Measurements from ENCODE around the gene DGKB. TPM values are rescaled to one million over a fixed set of nuclear protein-coding genes. Genes with fewer than 3 reads are reported as not detected.
A peak's percentile ranks its signal among the peaks of the same experiment; 100 is the strongest.

The DGKB gene
- total and polyA plus RNA-seq, 2 donors from 2014 or later: 0.26 to 1.5 TPM

DNA sequence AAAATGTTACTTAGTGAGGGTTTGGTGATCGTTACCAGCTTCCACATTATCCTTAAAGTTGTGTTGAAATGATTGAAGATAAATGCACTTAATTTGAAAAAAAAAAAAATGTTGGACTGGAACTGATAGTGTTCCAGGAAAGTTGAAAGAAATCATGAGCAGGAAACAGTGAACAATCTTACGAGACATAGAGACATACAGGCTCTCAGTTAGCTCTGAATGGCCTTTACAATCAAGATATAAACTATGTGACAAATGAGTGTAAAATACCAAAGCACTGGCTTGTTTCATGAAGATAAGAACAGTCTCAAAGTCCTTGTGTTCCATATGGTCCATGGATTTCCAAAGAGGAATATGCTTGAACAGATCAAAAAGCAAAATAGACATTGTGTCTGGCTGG, 483.0 kb downstream of the DGKB start:
- no peaks in the 10 kb centered on the region for H3K4me1 ChIP-seq (ENCODE audit: control insufficient read depth in 2 of 3, insufficient read depth in 2 of 3, low read depth in 1 of 3, low read length in 3 of 3)
- H3K27me3 ChIP-seq (ENCODE audit: control insufficient read depth, insufficient read depth, low read length): no peaks in the 10 kb centered on the region
- peak in 2 of 5 donors; percentile 3 to 25 for DNase-seq
- no peak overlapping the region for H3K4me3 ChIP-seq (ENCODE audit: low read length in 3 of 3)
- TF ChIP-seq CTCF (IDR thresholded peaks at IDR 0.05; ENCODE audit: borderline replicate concordance, extremely low read depth, insufficient read depth): no peak
- no peak overlapping the region for H3K9ac ChIP-seq (ENCODE audit: low read length in 3 of 3)
- intact Hi-C loops (cut with DNase I): no loop called here
- H3K9me3 ChIP-seq (ENCODE audit: control insufficient read depth in 2 of 3, insufficient read depth in 1 of 3, low read length in 3 of 3): no peaks in the 10 kb centered on the region
- H3K27ac ChIP-seq (ENCODE audit: low read depth in 2 of 2, low read length in 2 of 2): no peak overlapping the region
- no peaks in the 10 kb centered on the region for H3K36me3 ChIP-seq (ENCODE audit: control insufficient read depth in 2 of 3, insufficient read depth in 3 of 3, low read length in 3 of 3)
- FAIRE-seq: no peak

GRCh38 chr7:14418633-14419032, 483.9 kb downstream of the DGKB start:
- intact Hi-C loops (cut with DNase I): no loop called here
- Histone ChIP-seq H3K36me3 (ENCODE audit: control insufficient read depth in 2 of 3, insufficient read depth in 3 of 3, low read length in 3 of 3) (no peaks in the 10 kb centered on the region), H3K4me1 (ENCODE audit: control insufficient read depth in 2 of 3, insufficient read depth in 2 of 3, low read depth in 1 of 3, low read length in 3 of 3) (no peaks in the 10 kb centered on the region), H3K27ac (ENCODE audit: low read depth in 2 of 2, low read length in 2 of 2) (no peak overlapping the region), H3K9ac (ENCODE audit: low read length in 3 of 3) (no peak overlapping the region), H3K27me3 (ENCODE audit: control insufficient read depth, insufficient read depth, low read length) (no peaks in the 10 kb centered on the region), H3K4me3 (ENCODE audit: low read length in 3 of 3) (no peak overlapping the region), H3K9me3 (ENCODE audit: control insufficient read depth in 2 of 3, insufficient read depth in 1 of 3, low read length in 3 of 3) (no peaks in the 10 kb centered on the region)
- TF ChIP-seq CTCF (IDR thresholded peaks at IDR 0.05; ENCODE audit: borderline replicate concordance, extremely low read depth, insufficient read depth): no peak
- DNase-seq: no peak
- FAIRE-seq: no peak

GRCh38 chr7:14414274-14414986, 488.1 kb downstream of the DGKB start:
- intact Hi-C loops (cut with DNase I): no loop called here
- H3K4me3 ChIP-seq (ENCODE audit: low read length in 3 of 3): no peak overlapping the region
- H3K9ac ChIP-seq (ENCODE audit: low read length in 3 of 3): no peak overlapping the region
- DNase-seq (no peak), FAIRE-seq (no peak)
- TF ChIP-seq CTCF (IDR thresholded peaks at IDR 0.05; ENCODE audit: borderline replicate concordance, extremely low read depth, insufficient read depth): no peak
- H3K27ac ChIP-seq (ENCODE audit: low read depth in 2 of 2, low read length in 2 of 2): no peak overlapping the region
- H3K9me3 ChIP-seq (ENCODE audit: control insufficient read depth in 2 of 3, insufficient read depth in 1 of 3, low read length in 3 of 3): no peaks in the 10 kb centered on the region
- no peaks in the 10 kb centered on the region for H3K27me3 ChIP-seq (ENCODE audit: control insufficient read depth, insufficient read depth, low read length)
- H3K36me3 ChIP-seq (ENCODE audit: control insufficient read depth in 2 of 3, insufficient read depth in 3 of 3, low read length in 3 of 3): no peaks in the 10 kb centered on the region
- H3K4me1 ChIP-seq (ENCODE audit: control insufficient read depth in 2 of 3, insufficient read depth in 2 of 3, low read depth in 1 of 3, low read length in 3 of 3): no peaks in the 10 kb centered on the region

Measured in kidney (tissue), 14 donors.